ENCODE results near the gene DLX1. TPM values are rescaled to one million over a fixed set of nuclear protein-coding genes. Genes with fewer than 3 reads are reported as not detected.

Gene DLX1
- polyA plus RNA-seq, 3 donors: 0.05 TPM; not detected in 2

DNA sequence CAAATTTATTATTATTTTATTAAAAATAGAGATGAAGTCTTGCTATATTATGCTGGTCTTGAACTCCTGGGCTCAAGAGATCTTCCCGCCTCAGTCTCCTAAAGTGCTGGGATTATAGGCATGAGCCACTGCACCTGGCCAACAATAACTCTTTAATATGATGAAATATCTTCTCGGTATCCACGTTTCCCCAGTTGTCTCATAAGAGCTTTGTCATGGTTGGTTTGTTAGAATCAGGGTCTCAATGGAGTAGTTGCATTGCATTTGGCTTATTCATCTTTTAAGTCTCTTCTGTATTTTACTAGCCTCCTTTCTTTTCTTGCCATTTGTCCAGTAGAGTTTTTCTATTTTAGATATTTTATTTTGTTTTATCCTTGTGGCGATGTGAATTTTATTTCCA lies 50.1 kb downstream of the DLX1 start:
- Histone ChIP-seq H3K27ac (ENCODE audit: low read depth in 1 of 2, low read length in 2 of 2) (no peak overlapping the region), H3K4me2 (replicated peaks; ENCODE audit: extremely low read depth, low read length, poor library complexity, severe bottlenecking) (no peak overlapping the region), H3K36me3 (replicated peaks in 1 of 2; ENCODE audit: control insufficient read depth in 1 of 2, insufficient read depth in 2 of 2, low read length in 2 of 2) (no peaks in the 10 kb centered on the region), H3K4me1 (ENCODE audit: control insufficient read depth in 1 of 2, insufficient read depth in 2 of 2, low read length in 2 of 2) (no peaks in the 10 kb centered on the region), H4K20me1 (ENCODE audit: insufficient read depth, low read length) (no peaks in the 10 kb centered on the region), H3K27me3 (ENCODE audit: control insufficient read depth in 2 of 2, insufficient read depth in 2 of 2, low read length in 2 of 2) (no peaks in the 10 kb centered on the region), H3K9ac (ENCODE audit: insufficient read depth, low read length, poor library complexity, severe bottlenecking) (no peak overlapping the region), H2AFZ (ENCODE audit: insufficient read depth, low read depth, low read length, poor library complexity, severe bottlenecking) (no peak overlapping the region), H3K79me2 (ENCODE audit: insufficient read depth, low read length) (no peaks in the 10 kb centered on the region), H3K9me3 (replicated peaks in 1 of 2; ENCODE audit: control insufficient read depth in 1 of 2, insufficient read depth in 1 of 2, low read length in 2 of 2) (no peaks in the 10 kb centered on the region), H3K4me3 (replicated peaks in 1 of 3; ENCODE audit: low read depth in 2 of 3, low read length in 3 of 3) (no peak overlapping the region)
- DNase-seq: no peak
- no peak overlapping the region for H3K27ac Mint-ChIP-seq
- no peaks in the 10 kb centered on the region for H3K36me3 Mint-ChIP-seq
- peaks cover 0 to 3% (median 0%) of the 10 kb centered on the region in 7 donors for H3K9me3 Mint-ChIP-seq
- H3K27me3 Mint-ChIP-seq (ENCODE audit: low read depth in 3 of 3): peaks cover 1 to 2% (median 2%) of the 10 kb centered on the region in 3 donors
- no peak overlapping the region for H3K4me3 Mint-ChIP-seq
- no peaks in the 10 kb centered on the region for H3K4me1 Mint-ChIP-seq
- intact Hi-C loops (cut with micrococcal nuclease): no loop called here
- TF ChIP-seq, protein P1, sequence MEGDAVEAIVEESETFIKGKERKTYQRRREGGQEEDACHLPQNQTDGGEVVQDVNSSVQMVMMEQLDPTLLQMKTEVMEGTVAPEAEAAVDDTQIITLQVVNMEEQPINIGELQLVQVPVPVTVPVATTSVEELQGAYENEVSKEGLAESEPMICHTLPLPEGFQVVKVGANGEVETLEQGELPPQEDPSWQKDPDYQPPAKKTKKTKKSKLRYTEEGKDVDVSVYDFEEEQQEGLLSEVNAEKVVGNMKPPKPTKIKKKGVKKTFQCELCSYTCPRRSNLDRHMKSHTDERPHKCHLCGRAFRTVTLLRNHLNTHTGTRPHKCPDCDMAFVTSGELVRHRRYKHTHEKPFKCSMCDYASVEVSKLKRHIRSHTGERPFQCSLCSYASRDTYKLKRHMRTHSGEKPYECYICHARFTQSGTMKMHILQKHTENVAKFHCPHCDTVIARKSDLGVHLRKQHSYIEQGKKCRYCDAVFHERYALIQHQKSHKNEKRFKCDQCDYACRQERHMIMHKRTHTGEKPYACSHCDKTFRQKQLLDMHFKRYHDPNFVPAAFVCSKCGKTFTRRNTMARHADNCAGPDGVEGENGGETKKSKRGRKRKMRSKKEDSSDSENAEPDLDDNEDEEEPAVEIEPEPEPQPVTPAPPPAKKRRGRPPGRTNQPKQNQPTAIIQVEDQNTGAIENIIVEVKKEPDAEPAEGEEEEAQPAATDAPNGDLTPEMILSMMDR (IDR thresholded peaks at IDR 0.05): no peak
- no CpG with 5 or more reads among the region's 4 CpGs for WGBS (ENCODE audit: insufficient coverage)

DNA sequence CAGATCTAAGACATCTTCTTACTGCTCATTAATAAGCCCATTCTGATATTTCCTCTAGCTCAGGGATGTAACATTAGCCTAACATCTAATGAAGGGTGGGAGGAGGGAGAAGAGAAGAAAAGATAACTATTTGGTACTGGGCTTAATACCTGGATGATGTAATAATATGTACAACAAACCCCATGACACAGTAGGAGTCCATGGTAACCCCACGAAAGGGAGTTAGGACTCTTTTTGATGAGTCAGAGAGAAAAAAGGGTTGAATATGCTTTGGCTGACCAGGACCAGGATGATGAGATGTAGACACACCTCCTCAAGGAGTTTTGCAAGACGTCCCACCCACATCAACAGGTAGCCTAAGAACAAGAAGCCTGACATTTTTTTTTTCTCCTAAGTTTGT lies 51.8 kb downstream of the DLX1 start:
- Histone ChIP-seq H3K27me3 (ENCODE audit: control insufficient read depth in 2 of 2, insufficient read depth in 2 of 2, low read length in 2 of 2) (no peaks in the 10 kb centered on the region), H3K4me1 (ENCODE audit: control insufficient read depth in 1 of 2, insufficient read depth in 2 of 2, low read length in 2 of 2) (no peaks in the 10 kb centered on the region), H2AFZ (ENCODE audit: insufficient read depth, low read depth, low read length, poor library complexity, severe bottlenecking) (no peak overlapping the region), H3K36me3 (replicated peaks in 1 of 2; ENCODE audit: control insufficient read depth in 1 of 2, insufficient read depth in 2 of 2, low read length in 2 of 2) (no peaks in the 10 kb centered on the region), H3K9ac (ENCODE audit: insufficient read depth, low read length, poor library complexity, severe bottlenecking) (no peak overlapping the region), H3K4me3 (replicated peaks in 1 of 3; ENCODE audit: low read depth in 2 of 3, low read length in 3 of 3) (no peak overlapping the region), H3K9me3 (replicated peaks in 1 of 2; ENCODE audit: control insufficient read depth in 1 of 2, insufficient read depth in 1 of 2, low read length in 2 of 2) (no peaks in the 10 kb centered on the region), H3K27ac (ENCODE audit: low read depth in 1 of 2, low read length in 2 of 2) (no peak overlapping the region), H3K79me2 (ENCODE audit: insufficient read depth, low read length) (no peaks in the 10 kb centered on the region), H4K20me1 (ENCODE audit: insufficient read depth, low read length) (no peaks in the 10 kb centered on the region), H3K4me2 (replicated peaks; ENCODE audit: extremely low read depth, low read length, poor library complexity, severe bottlenecking) (no peak overlapping the region)
- no CpG with 5 or more reads among the region's 2 CpGs for WGBS (ENCODE audit: insufficient coverage)
- no peaks in the 10 kb centered on the region for H3K4me1 Mint-ChIP-seq
- DNase-seq: no peak
- no peak overlapping the region for H3K27ac Mint-ChIP-seq
- TF ChIP-seq, protein P1 (IDR thresholded peaks at IDR 0.05): no peak
- H3K36me3 Mint-ChIP-seq: no peaks in the 10 kb centered on the region
- peaks cover 1 to 2% (median 2%) of the 10 kb centered on the region in 3 donors for H3K27me3 Mint-ChIP-seq (ENCODE audit: low read depth in 3 of 3)
- H3K4me3 Mint-ChIP-seq: no peak overlapping the region
- peaks cover 0 to 3% (median 0%) of the 10 kb centered on the region in 7 donors for H3K9me3 Mint-ChIP-seq
- intact Hi-C loops (cut with micrococcal nuclease): no loop called here
